NCI-H748 (cell line): ENCODE data around the gene SEC14L5.

Experiments
- DNase-seq: peaks from one replicate; lab custom pipeline; 2025; ENCODE audit not compliant: unreplicated experiment; lab: John Stamatoyannopoulos, UW

SEC14L5 gene

DNA sequence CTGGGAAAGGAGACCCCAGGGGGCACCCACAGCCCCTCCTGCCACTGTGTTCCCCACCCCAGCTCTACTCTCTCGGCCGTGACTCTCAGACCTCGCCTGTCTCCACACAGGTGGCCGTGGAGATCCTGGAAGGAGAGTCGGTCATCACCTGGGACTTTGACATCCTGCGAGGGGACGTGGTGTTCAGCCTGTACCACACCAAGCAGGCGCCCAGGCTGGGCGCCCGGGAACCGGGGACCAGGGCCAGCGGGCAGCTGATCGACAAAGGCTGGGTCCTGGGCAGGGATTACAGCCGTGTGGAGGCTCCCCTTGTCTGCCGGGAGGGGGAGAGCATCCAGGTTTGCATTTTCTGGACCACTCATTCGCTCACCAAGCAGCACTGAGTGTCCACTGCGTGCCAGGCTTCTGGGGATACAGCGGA, 50.2 kb downstream of the SEC14L5 start:
- DNase-seq: no peak

DNA sequence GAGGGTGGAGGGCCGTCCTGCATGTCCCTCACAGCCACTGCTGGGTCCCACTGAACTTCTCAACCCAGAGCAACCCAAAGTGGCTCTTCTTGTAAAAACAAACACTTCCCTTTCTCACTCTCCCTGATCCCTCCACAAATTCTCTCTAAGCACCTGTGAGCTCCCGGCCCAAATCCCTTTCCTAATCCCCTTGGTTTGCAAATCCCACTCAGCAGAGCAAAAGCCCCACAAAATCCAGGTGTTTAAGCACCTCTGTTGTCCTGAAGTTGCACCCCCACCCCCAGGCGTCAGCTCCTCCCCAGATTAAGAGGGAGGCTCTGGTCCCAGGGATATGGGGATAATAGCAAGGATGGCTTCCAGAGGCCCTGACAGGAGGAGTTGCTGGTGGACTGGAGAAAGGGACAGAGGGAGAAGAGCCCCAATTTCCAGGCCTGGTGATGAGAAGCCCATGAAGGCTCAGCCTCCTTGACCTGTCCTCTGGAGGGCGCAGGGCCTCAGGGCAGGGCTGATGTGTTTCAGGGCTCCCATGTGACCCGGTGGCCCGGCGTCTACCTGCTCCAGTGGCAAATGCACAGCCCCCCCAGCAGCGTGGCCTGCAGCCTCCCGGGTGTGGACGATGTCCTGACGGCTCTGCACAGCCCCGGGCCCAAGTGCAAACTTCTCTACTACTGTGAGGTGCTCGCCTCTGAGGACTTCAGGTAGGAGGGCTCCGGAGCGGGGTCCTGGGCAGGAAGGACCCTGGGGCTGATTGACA, 52.6 kb downstream of the SEC14L5 start:
- DNase-seq: no peak

DNA sequence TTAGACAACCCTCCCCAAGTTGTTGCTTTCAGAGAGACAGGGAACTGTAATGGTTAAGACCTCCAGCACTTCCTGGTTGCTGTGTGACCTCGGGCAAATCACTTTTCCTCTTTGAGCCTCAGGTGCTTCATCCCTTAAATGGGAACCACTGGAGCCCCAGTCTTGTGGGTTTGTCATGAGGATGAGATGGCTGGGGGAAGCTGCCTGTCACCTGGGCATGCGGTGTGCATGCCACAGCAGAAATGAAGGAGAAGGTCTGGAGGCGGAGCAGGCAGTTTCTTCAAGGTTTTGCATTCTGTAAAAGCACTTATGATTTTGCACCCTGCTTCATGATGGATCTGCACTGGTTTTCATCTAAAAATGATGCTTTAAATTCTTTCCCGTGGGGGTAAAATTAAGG, 53.5 kb downstream of the SEC14L5 start:
- DNase-seq: no peak

DNA sequence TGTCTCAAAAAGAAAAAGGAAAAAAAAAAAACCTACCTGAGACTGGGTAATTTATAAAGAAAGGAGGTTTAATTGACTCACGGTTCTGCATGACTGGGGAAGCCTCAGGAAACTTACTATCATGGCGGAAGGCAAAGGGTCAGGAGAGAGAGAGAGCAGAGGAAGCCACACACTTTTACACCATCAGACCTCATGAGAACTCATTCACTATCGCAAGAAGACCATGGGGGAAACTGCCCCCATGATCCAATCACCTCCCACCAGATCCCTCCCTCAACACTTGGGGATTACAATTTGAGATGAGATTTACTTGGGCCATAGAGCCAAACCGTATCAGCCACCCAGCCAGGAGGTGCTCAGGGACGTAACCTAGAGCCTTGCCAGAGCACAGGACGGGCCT, 54.8 kb downstream of the SEC14L5 start:
- DNase-seq: no peak

DNA sequence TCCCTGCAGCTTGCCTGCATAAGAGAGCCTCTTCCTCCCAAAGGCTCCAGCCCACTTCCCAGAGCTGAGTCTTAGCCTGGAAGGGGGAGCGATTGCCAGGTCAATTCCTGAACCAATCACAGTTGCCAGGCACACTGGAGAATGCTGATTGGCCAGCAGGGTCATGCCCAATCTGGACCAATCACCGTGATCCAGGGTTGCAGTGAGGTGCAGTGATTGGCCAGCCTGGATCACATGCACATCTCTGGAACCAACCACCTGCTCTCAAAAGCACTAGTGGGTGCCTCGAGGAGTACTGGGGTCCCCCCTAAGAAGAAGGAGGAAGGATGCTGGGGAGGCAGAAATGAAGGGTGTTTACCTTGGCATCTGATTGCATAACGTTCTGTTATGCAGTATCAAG, 57.2 kb downstream of the SEC14L5 start:
- DNase-seq: no peak

DNA sequence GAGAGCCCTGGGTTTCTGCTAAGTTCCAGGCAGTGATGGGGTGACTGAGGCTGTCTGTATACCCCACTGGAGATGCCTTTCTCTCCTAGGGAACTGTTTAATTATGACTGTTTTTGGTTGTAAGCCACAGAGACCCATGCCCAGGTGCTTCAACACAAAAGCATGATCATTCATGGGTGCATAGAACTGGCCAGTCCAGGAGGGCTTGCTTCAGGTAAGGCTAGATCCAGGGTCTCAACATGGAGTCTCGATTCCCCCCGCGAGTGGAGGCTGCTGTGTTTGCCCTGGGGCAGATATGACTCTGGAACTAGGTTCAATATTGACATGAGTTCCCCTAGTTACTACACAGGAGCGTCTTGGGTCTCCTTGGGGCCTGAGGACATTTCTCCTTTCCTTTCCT, 57.8 kb downstream of the SEC14L5 start:
- DNase-seq: no peak

DNA sequence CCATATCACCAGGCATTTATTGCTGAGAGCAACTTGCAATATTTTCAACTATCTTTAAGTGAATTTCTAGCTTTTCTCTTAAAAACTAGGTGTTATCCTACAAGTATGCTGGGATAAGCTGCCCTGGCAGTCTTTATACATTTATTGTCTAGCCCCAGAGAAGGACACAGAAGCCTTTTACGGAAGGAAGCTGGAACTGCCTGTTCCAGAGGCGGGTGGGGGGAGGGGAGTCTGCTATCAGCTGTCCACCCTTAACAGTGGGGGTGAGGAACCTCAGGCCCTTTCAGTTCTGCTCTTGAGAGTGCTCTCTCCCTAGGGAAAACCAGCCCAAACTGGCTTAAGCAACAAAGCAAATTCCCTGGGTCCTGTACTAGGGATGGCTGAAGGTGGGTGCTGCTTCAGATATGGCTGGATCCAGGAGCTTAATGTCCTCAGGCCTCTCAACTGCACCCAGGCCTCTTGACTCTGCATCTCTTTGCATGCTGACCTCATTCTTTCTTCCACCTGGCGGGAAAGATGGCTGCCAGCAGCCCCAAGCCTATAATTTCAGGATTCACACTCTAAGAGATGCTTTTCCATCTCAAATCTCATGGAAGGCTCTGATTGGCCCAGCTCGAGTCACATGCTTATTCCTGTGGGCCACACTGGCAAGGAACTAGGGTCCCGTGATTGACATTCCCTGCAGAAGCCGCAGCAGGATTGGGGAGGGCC, 59.0 kb downstream of the SEC14L5 start:
- no peak for DNase-seq

DNA sequence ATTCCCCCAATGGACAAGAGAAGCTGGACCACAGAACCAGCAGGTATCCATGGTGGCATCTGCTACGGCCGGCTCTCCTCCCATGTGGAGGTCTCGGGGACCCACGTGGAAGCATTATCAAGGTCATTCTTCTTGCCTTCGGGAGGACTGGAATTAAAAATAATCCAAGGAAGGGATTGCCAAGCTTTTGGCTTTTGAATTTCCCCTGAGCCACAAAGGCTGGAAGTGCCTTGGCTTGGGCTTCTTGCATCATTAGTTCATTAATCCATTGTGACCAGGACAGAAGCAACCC, 59.5 kb downstream of the SEC14L5 start:
- DNase-seq: no peak

DNA sequence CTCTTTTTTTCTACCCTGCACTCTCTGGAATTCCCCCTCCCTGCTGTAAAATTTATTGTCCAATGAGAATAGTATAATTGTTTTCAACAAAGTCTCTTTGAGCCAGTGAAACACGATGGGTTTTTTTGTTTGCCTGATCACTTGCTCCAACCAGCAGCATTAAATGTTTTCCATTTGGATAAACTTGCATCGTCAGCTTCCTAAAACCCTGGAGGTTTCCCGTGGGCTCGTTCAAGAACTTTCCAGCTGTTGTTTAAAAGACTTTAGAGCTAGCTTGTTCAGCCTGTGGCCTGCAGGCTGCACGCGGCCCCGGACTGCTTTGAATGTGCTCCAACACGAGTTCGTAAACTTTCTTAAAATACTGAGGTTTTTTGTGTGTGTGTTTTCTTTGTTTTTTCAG, 60.7 kb downstream of the SEC14L5 start:
- DNase-seq: no peak

DNA sequence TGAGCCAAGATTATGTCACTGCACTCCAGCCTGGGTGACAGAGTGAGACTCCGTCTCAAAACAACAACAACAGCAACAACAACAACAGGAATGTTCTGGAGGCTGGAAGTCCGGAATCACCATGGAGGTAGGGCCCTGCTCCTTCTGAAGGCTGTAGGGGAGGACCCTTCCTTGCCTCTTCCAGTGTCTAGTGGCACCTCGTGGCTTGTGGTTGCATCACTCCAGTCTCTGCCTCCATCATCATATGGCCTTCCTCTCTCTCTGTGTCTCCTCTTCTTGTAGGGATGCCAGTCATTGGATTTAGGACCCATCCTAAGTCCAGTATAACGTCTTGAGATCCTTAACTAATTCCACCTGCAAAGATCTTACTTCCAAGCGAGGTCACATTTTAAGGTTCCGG, 61.6 kb downstream of the SEC14L5 start:
- no peak for DNase-seq

DNA sequence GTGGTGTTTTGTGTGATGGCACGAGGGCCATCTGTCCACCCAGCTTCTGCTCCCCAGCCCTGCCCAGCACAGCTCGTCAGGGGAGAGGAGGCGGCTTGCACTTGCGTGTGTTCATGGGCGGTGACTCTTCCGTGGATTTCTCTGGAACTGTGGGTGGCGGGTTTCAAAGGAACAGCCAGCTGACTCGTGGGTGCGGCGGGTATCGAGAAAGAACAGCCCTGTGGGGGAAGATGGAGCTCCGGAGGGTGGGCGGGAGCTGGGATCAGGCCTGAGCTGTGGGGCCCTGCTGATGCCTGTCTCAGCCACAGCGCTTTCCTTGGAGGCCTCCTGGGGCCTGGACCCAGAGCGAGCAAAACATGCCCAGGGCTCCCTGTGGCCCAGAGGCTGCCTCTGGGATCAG, 62.4 kb downstream of the SEC14L5 start:
- DNase-seq: no peak

DNA sequence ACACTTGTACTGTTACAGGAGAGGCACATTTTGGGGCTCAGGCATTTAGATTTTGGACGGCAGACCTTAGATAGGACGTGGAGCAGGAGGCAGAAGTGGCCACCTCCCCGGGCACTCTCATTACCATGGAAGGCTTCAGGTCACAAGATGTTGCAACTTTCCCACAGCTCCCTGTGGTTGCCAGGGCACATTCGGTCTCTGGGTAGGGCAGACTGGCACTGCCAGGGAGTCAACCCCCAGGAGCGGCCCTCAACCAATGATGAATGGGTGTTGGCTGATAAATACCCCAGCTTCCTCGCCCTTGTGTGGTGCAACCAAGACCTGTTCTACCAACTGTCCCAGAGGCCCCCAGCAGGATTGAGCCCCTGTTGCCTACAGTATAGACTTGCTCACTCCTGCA, 64.4 kb downstream of the SEC14L5 start:
- DNase-seq: no peak

DNA sequence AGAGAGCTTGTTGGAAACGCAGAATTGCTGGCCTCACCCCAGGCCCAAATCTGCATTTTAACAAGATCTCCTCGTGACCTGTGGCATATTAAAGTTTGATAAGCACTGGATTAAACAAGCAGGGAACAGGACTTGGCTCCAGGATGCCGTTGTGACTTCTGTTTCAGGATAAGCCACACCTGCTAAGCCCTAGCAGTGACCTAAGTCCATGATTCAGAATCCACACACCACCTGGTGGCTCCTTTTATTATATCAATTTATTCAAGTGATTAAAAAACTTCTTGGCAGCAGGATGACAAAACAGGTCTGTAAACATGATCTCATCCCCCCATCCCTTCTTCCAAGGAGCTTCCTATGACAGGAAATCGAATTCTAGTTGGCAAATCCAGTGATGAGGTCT, 66.5 kb downstream of the SEC14L5 start:
- peak; percentile 35 for DNase-seq

DNA sequence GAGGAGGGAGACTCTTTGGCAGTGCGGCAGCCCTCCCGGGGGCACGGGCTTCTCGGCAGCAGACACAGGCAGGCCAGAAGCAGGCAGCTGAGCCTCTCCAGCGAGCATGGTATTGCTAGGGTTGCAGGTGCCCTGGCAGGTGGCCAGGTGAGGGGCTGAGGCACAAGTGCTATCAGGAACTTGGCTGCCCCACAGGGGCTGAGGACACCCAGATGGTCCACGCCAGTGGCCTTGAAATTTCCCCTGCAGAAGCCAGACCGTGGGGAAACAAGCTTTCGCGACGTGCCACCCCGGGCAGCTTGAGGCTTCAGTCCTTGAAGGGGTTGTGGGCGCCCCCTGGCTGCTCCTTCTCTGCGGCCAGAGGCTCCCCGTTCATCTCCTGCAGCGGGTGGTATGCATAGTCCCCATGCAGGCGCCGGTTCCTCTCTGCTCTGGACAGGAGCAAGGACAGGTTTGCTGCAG, 67.1 kb downstream of the SEC14L5 start:
- peak; percentile 48 for DNase-seq

DNA sequence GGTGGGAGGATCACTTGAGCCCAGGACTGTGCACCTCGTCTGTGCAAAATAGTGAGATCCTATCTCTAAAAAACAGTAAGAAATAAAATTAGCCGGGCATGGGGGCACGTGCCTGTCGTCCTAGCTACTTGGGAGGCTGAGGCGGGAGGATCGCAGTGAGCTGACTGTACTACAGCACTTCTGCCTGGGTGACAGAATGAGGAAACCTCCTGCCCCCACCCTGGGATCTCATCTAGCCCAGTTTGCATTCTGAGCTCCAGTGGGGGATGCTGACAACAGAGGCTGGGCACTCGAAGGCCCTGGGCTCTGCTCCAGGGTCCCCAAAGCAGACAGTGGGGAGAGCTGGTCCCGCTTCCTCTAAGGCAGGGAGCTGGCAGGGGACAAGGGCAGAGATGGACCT, 68.5 kb downstream of the SEC14L5 start:
- no peak for DNase-seq

DNA sequence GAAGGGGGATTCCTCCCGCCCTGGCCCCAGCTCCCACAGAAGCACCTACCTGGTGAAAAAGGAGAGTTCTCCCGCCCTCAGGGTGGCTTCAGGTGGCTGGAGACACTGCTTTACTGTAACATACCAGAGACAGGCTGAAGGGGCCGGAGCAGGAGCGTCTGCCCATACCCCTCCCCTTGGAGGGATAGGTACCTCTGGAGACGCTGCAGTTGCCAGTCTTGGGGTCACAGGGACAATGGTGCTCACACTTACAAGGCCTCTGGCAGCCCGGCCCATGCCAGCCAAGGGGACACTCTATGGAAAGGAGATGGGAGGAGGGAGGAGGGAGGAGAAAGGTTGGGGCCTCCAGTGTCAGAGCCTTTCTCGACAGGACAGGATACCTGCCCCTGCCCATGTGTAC, 69.0 kb downstream of the SEC14L5 start:
- DNase-seq: no peak

DNA sequence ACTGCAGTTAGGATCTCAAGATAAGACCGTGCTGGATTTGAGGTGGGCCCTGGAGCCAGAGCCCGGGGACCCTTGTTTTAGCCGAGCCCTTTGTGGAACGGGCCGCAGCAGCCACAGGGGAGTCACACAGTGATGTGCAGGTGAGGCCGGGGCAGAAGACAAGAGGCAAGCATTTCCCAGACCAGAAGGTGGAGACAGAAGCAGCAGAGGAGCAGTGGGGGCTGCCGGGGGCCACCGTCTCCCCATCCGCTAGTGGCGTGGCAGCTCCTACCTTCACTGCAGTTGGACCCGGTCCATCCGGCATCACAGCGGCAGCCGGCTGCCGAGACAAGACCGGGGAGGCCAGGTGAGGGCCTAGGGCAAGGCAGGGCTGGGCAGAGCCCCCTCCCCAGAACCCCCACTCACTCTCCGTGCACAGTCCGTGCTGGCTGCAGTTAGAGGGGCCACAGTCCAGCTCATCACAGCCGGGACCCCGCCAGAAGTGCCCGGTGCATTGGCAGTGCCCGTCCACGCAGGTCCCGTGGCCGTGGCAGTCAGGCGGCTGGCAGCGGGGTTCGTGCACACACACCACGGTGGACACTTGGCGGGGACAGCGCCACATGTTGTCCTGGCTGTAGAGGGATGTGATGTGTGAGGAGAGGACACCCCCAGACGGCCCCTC, 69.6 kb downstream of the SEC14L5 start:
- no peak for DNase-seq

DNA sequence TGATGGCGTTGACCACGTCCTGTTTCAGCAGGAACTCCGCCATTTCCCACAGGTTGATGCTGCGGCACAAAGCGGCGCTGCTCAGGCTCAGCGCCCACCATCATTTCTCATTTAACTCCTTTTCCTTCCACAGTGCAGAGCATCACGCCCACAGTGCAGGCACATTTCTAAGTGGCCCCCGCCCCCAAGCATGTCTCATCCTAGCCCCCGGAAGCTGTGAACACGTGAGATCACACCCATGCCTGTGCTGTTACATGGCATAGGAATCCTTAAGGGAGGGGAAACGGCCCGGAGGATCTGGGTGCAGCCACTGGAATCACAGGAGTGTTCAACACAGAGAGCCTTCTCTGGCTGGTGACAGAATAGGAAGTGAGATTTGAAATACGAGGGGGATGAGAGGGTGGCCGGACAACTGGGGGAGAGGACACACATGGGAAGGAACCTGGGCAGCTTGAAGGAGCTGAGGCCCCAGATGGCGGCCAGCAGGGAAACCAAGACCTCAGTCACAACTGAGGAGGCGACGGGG, 70.9 kb downstream of the SEC14L5 start:
- no peak for DNase-seq

DNA sequence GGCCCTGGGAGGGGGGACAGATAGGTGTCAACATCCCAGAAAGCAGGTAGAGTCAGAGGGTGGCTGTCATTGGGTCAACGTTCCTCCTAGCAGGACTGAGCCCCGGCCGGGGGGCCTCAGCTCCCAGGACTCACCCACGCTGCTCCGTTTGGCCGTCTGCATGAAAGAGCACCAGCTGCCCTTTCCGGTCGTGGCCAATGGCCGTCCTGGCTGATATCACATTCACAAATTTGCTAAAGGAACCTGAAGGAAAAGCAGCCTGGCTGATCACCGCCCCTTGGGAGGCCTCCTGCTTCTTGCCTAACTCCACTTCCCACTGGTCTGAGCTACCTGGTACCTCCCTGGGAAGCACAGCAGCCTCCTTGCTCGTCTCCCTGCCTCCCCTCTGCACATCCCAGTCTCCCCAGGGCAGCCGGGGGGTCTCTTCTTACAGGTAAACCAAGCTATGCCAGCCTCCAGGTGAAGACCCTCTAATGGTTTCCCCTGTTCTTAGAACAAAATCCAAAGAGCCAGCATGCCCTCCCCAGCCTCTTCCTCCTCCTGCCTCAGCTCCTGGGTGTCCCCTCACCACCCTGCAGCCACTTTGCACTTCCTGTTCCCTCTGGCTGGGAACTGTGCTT, 72.2 kb downstream of the SEC14L5 start:
- no peak for DNase-seq

DNA sequence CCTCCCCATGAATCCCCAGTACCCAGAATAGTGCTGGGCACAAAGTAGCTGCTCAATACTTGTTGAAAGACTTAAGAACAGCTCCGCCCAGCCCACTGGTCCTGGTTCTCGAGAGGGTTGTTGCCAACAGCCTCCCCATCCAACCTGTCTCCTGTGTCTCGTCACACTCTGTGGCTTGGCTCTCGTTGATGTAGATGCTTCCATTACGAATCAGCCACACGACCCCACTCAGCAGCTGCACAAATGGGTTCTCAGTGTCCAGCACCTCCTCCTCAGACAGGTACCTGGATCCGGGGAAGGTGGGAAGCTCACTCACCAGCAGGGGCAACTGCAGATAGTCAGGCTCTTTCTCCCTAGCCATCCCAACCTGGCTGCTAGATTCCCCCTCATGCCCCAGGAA, 73.5 kb downstream of the SEC14L5 start:
- no peak for DNase-seq

DNA sequence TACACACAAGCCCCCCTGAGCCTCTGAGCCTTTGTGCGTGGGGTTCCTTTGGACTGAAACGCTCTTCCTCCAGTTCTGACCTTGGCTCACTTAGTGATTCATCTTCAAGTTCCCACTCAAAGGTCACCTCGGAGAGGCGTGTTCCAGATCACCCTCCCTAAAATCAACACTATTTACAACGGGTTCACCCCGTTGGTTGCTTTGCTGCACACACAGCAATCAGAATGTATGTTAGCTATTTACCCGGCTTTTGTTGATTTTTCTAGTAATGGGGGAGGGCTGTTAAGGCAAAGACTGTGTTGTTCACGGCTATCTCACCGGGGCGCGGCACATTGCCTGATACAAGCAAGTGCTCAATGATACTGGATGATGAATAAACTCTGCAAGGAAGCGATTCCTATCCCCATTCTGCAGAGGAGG, 74.6 kb downstream of the SEC14L5 start:
- no peak for DNase-seq
